Panc1 (cell line): Measurements from ENCODE around the gene MS4A18. TPM values are rescaled to one million over a fixed set of nuclear protein-coding genes. Genes with fewer than 3 reads are reported as not detected.

Experiments used
- ATAC-seq: fragments of 200-7000 bp; cut with Tn5 transposase; 2 replicates; pipeline ENCODE4 v1.9.1; 2020; ENCODE audit warnings: mild to moderate bottlenecking, moderate library complexity
- BruUV-seq: library from RNA; stranded (reverse); fragments of 400-500 nt; replicated peaks from 2 replicates; lab custom pipeline; 2021; lab: Mats Ljungman, UMichigan
- CTCF ChIA-PET: fragments of 300-600 bp; sonication (Branson Sonifier 250); formaldehyde crosslinking; loops from one replicate; lab custom pipeline; 2022; ENCODE audit warnings: antibody characterized with exemption; lab: Charles Lee
- POLR2A ChIA-PET: fragments of 300-600 bp; sonication (Branson Sonifier 250); formaldehyde crosslinking; loops from one replicate; lab custom pipeline; 2022; ENCODE audit warnings: antibody characterized with exemption; lab: Charles Lee
- DNase-seq: peaks from one replicate; pipeline ENCODE4 v3.0.0-alpha.2; 2010; ENCODE audit warnings: low read depth, low spot score
- H3K27ac ChIP-seq: 2 replicates; pipeline ENCODE4 v1.5.1; 2011; ENCODE audit warnings: mild to moderate bottlenecking, low read length, inconsistent platforms
- H3K27me3 ChIP-seq: fragments of 200-500 bp; sonication (Bioruptor generic); 2 replicates; pipeline ENCODE4 v1.6.0; 2014; ENCODE audit warnings: low read length, inconsistent platforms; ENCODE audit not compliant: control insufficient read depth, insufficient read depth
- H3K36me3 ChIP-seq: fragments of 200-500 bp; sonication (Bioruptor generic); 2 replicates; pipeline ENCODE4 v1.5.1; 2014; ENCODE audit warnings: inconsistent platforms, mild to moderate bottlenecking, low read length, moderate library complexity; ENCODE audit not compliant: control insufficient read depth, insufficient read depth
- H3K4me1 ChIP-seq: 2 replicates; pipeline ENCODE4 v1.5.1; 2011; ENCODE audit warnings: inconsistent platforms, mild to moderate bottlenecking, low read length, moderate library complexity; ENCODE audit not compliant: control insufficient read depth, insufficient read depth
- H3K4me3 ChIP-seq, 2 experiments: 2 replicates each; pipeline ENCODE4 v1.5.1; 2011 to 2012; ENCODE audit warnings: low read depth in 2 of 2, low read length in 2 of 2, mild to moderate bottlenecking in 2 of 2, inconsistent platforms in 1 of 2, moderate library complexity in 1 of 2
- H3K9me3 ChIP-seq: fragments of 200-500 bp; sonication (Bioruptor generic); 2 replicates; pipeline ENCODE4 v1.5.1; 2014; ENCODE audit warnings: low read depth, mild to moderate bottlenecking, inconsistent platforms, low read length, moderate library complexity; ENCODE audit not compliant: control insufficient read depth, insufficient read depth
- CTCF ChIP-seq: fragments of 450-650 bp; IDR thresholded peaks from 2 replicates; pipeline ENCODE4 v1.5.1; 2017; ENCODE audit warnings: mild to moderate bottlenecking
- POLR2AphosphoS5 ChIP-seq: IDR thresholded peaks from 2 replicates; pipeline ENCODE4 v1.6.1; 2012; ENCODE audit warnings: mild to moderate bottlenecking, low read depth, low read length, moderate library complexity
- REST ChIP-seq, 2 experiments: IDR thresholded peaks; 2 replicates each; pipeline ENCODE4 v1.6.1; 2011 to 2012; ENCODE audit warnings: low read depth in 2 of 2, control low read depth in 1 of 2, low read length in 1 of 2, mild to moderate bottlenecking in 1 of 2, moderate library complexity in 1 of 2; ENCODE audit not compliant: insufficient read depth in 1 of 2
- SIN3A ChIP-seq: IDR thresholded peaks from 2 replicates; pipeline ENCODE4 v1.6.1; 2012; ENCODE audit warnings: low read depth, mild to moderate bottlenecking, low read length, moderate library complexity, borderline replicate concordance; ENCODE audit not compliant: insufficient read depth
- TCF7L2 ChIP-seq: IDR thresholded peaks from 2 replicates; pipeline ENCODE4 v1.6.1; 2011; ENCODE audit warnings: mild to moderate bottlenecking, low read depth, low read length, inconsistent platforms
- in situ Hi-C: cut with HindIII; loops from 2 replicates; pipeline ENCODE4 v1.10.0; 2016; ENCODE audit warnings: low sequenced_read_pairs, low pct_unique_long_range_greater_than_20kb
- intact Hi-C: fragments of 100-400 bp; cut with micrococcal nuclease; formaldehyde crosslinking; loops from one replicate; pipeline ENCODE4 v1.10.0; 2022; ENCODE audit not compliant: unreplicated experiment
- total RNA-seq: library from RNA; stranded (reverse); gene quantifications from one replicate; pipeline ENCODE4 v1.2.1, GENCODE V29; 2021; ENCODE audit not compliant: unreplicated experiment

MS4A18 gene
- total RNA-seq, 1 experiment from 2014 or later, result not detected

- ATAC-seq (no peak), DNase-seq (no peak)
- CTCF ChIA-PET, result no interaction called here
- in situ Hi-C loops (no loop called here), intact Hi-C loops (no loop called here)
- no peak overlapping the region for H3K27ac ChIP-seq
- H3K27me3 ChIP-seq, result peaks cover 9% of the 10 kb centered on the region; the same call in 1 of the 2 replicates
- no peaks in the 10 kb centered on the region for H3K36me3 ChIP-seq
- POLR2A ChIA-PET, result no interaction called here
- H3K4me3 ChIP-seq, result no peak overlapping the region
- H3K9me3 ChIP-seq, result no peaks in the 10 kb centered on the region
- TF ChIP-seq CTCF (no peak), REST (IDR thresholded peaks at IDR 0.05; ENCODE audit: insufficient read depth in 1 of 2, low read depth in 2 of 2, low read length in 1 of 2) (no peak), POLR2AphosphoS5 (no peak), SIN3A (no peak), TCF7L2 (no peak)
- no peaks in the 10 kb centered on the region for H3K4me1 ChIP-seq
- BruUV-seq, result no TSS peak
Observed at GRCh38 chr11:60705895-60706294, 18.6 kb upstream of the MS4A18 start.

GRCh38 chr11:60706931-60707330 lies 17.6 kb upstream of the MS4A18 start:
- intact Hi-C loops, result no loop called here
- BruUV-seq, result no TSS peak
- ATAC-seq (no peak), DNase-seq (no peak)
- no peaks in the 10 kb centered on the region for H3K4me1 ChIP-seq
- ChIA-PET CTCF (no interaction called here), POLR2A (interaction anchor here (0.7 kb wide), 1 partner anchor 430 kb away, joined by 20 read pairs; no protein-coding TSS in a partner anchor)
- in situ Hi-C loops, result no loop called here
- H3K36me3 ChIP-seq, result no peaks in the 10 kb centered on the region
- no peak overlapping the region for H3K27ac ChIP-seq
- H3K27me3 ChIP-seq, result peaks cover 9% of the 10 kb centered on the region; the same call in 1 of the 2 replicates
- no peaks in the 10 kb centered on the region for H3K9me3 ChIP-seq
- TF ChIP-seq SIN3A (no peak), TCF7L2 (no peak), REST (IDR thresholded peaks at IDR 0.05; ENCODE audit: insufficient read depth in 1 of 2, low read depth in 2 of 2, low read length in 1 of 2) (no peak), CTCF (no peak), POLR2AphosphoS5 (no peak)
- no peak overlapping the region for H3K4me3 ChIP-seq
